Measurements from ENCODE around the gene GUCY1A1.
"Not testable (repeated sequence)": the region's sequence is repeated elsewhere in the genome, so short reads cannot be mapped to it uniquely, and the experiment has no call there.

Gene GUCY1A1
- 0 reads per million in 2 donors for total RNA-seq

GRCh38 chr4:155666344-155667221 is at the start of gene GUCY1A1:
Gene GUCY1A1, plus strand, starts transcription at chr4:155666848. Its CDS starts 30,020 bp downstream, at chr4:155696868.
- DNase-seq = no peak

GRCh38 chr4:155617296-155617695 is 49.4 kb upstream of the GUCY1A1 start:
- no peak for DNase-seq

- DNase-seq = no peak
These were observed 48.3 kb upstream of the GUCY1A1 start for GRCh38 chr4:155618183-155618838.

GRCh38 chr4:155620637-155621036 is 46.0 kb upstream of the GUCY1A1 start:
- DNase-seq = no peak

GRCh38 chr4:155624478-155624877 is 42.2 kb upstream of the GUCY1A1 start:
- DNase-seq = no peak

GRCh38 chr4:155626561-155626960 is 40.1 kb upstream of the GUCY1A1 start:
- no peak for DNase-seq

- no peak for DNase-seq
These were observed 37.3 kb upstream of the GUCY1A1 start for GRCh38 chr4:155629183-155629825.

- DNase-seq = no peak
These were observed 36.7 kb upstream of the GUCY1A1 start for GRCh38 chr4:155629956-155630355.

GRCh38 chr4:155632310-155632840 is 34.3 kb upstream of the GUCY1A1 start:
- no peak for DNase-seq

- no peak for DNase-seq
These were observed 28.3 kb upstream of the GUCY1A1 start for GRCh38 chr4:155638195-155638965.

- DNase-seq = no peak
These were observed 26.7 kb upstream of the GUCY1A1 start for GRCh38 chr4:155639704-155640523.

- no peak for DNase-seq
These were observed 25.9 kb upstream of the GUCY1A1 start for GRCh38 chr4:155640751-155641150.

GRCh38 chr4:155643087-155643486 is 23.6 kb upstream of the GUCY1A1 start:
- no peak for DNase-seq

GRCh38 chr4:155646001-155646400 is 20.6 kb upstream of the GUCY1A1 start:
- DNase-seq = no peak

- DNase-seq = not testable (repeated sequence)
These were observed 15.9 kb upstream of the GUCY1A1 start for GRCh38 chr4:155650785-155651184.

GRCh38 chr4:155653052-155653451 is 13.6 kb upstream of the GUCY1A1 start:
- no peak for DNase-seq

- DNase-seq = no peak
These were observed 10.6 kb upstream of the GUCY1A1 start for GRCh38 chr4:155656025-155656424.

GRCh38 chr4:155657169-155657568 is 9.5 kb upstream of the GUCY1A1 start:
- no peak for DNase-seq

GRCh38 chr4:155657985-155658680 is 8.5 kb upstream of the GUCY1A1 start:
- DNase-seq = no peak

- no peak for DNase-seq
These were observed 8.0 kb upstream of the GUCY1A1 start for GRCh38 chr4:155658681-155659064.

GRCh38 chr4:155659176-155659575 is 7.5 kb upstream of the GUCY1A1 start:
- DNase-seq = no peak
